ENCODE data around the gene PKD1L1.
"Not testable (repeated sequence)": the region's sequence is repeated elsewhere in the genome, so short reads cannot be mapped to it uniquely, and the experiment has no call there.

The PKD1L1 gene

DNA sequence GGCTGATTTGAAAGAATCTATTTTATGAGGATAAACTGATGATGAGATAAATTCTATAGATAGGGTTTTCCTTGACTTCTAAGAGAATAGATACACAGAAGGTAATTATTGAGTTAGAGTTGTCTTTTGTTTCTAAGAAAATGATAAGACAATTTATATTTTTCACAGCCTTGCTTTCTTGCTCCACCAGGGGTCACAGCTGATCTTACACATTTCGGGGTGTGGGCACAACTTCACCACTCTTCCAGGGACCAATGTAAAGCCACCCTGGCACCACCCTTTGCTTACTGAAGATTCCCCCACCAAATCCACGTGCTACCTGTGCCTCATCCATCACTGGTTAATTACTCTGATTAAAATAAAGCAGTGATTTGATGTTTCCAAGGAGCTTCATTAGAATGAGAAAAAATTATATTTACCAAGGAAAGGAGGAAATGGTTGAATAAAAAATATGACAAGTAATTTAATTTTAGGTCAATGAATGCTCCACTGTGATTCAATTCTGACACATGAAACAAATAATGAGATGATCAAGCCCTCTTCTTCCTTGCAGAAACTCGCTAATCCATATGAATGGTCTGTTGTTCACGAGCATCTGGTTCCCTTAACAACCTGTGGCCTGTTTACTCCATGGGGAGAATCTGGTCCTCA is 189.1 kb downstream of the PKD1L1 start:
- DNase-seq: no peak

DNA sequence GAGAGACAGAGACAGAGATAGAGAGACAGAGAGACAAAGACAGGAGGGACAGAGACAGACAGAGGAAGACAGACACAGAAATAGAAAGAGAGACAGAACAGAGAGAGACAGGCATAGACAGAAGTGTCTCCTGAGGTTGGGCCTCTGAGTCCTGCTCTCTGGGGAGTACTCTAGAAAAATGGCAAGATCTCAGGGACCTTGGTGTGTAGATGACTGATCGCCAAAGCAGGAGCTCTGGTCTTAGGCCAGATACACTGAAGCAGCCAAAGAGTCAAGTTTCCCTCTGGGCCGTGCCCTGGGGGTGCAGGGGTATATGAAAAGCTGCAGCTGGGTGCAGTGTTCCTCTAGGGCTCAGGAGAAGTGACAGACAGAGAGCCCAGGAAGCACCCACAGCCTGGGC is 189.7 kb downstream of the PKD1L1 start:
- DNase-seq: no peak

DNA sequence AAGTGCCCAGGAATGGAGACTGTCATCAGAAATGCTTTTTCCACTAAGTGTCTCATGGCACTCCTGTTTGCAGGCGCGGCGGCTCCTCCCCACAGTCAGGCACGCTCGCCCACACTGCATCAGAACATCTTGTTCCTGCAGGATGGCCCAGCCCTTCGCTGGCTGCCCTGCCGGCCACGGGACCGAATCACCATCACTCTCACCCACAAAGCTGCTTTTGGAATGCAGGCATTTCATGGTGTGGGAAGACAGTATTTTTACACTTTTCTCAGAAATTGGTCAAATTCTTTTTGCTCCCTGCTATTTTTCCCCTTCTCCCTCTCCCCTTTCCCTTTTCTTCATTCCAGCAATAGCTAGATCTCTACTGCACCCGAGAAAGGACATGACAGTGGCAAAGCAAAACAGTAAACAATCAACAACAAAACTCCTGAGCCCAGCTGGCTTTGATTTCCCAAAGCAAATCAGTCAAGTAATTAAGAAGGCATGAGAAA is 190.3 kb downstream of the PKD1L1 start:
- no peak for DNase-seq

GRCh38 chr7:47756636-47757035 is 191.6 kb downstream of the PKD1L1 start:
- DNase-seq: no peak

DNA sequence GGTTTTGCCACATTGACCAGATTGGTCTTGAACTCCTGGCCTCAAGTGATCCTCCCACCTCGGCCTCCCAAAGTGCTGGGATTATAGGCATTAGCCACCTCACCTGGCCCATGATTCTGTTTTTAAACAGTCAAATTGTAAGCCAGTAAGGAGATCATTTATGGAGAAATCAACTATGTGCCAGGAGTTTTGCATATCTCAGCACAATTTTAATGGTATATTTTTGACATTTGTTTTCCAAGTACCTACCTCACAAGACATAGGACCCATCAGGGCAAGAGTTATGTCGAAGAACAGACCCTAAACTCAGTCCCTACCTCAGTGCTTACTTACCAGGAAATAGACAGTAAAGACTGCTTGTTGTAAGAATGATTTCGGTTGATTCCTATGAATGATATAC is 193.0 kb downstream of the PKD1L1 start:
- DNase-seq: no peak

DNA sequence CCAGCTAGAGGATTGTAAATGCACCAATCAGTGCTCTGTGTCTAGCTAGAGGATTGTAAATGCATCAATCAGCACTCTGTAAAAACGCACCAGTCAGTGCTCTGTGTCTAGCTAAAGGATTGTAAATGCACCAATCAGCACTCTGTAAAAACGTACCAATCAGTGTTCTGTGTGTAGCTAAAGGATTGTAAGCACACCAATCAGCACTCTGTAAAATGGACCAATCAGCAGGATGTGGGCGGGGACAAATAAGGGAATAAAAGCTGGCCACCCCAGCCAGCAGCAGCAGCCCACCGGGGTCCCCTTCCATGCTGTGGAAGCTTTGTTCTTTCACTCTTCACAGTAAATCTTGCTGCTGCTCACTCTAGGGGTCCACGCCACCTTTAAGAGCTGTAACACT is 196.5 kb downstream of the PKD1L1 start:
- DNase-seq: not testable (repeated sequence)

- no peak for DNase-seq
Observed at GRCh38 chr7:47751043-47751442, 197.2 kb downstream of the PKD1L1 start.

DNA sequence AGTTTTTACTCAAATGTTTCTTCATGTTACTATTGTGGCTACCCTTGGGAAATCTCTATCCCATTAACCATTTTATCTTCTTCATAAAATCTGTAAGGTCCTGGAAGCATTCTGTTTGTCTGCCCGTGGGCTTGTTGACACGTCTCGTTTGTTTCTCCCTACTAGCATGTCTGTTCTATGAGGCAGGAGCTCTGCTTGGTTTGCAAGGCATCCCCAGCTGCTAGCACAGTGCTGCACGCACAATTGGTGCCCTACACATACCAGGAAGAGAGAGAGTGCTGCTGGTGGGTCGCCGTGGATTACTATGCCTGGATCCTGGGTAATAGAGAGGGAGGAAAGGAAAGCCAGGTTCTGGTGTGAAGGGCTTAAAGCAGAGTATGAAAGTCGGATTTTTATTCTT is 200.2 kb downstream of the PKD1L1 start:
- no peak for DNase-seq

GRCh38 chr7:47747160-47747559 is 201.1 kb downstream of the PKD1L1 start:
- DNase-seq: no peak

DNA sequence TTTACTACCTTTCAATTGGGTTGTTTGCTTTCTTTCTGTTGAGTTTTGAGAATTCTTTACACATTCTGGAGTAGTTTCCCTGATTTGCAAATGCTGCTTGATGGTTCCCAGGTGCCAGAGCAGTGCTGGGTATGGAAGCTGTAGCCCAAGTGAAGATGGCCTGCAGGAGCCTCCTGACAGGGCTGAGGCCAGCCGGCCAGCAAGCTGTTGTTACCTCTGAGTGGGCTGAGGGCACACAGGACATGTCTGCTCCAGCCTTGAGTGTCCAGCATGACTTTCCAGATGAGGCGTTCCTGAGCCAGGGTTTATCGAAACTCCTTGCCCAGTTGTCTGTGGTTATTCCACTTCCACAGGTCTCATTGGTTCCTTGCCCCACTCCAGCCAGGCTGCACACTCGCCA is 201.8 kb downstream of the PKD1L1 start:
- DNase-seq: no peak

- DNase-seq: no peak
Observed at GRCh38 chr7:47744883-47745282, 203.4 kb downstream of the PKD1L1 start.

- no peak for DNase-seq
Observed at GRCh38 chr7:47743965-47744591, 204.2 kb downstream of the PKD1L1 start.

DNA sequence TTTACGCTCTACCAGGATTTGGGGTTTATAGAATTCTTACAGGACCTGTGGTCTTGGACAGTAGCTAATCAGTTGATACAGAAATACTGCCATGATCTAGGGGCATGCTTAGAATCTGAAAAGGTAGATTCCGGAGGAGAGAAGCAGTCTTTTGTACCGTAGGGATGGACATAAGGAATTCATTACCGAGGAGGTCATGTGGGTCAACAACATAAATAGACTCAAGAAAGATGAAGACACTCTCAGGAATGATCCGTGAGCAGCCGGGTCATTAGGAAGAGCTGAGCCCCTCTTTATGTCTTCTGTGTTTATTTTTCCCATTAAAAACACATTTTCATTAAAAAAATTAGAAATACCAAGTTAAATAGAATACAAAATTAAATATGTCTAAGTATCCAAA is 206.3 kb downstream of the PKD1L1 start:
- DNase-seq: no peak

DNA sequence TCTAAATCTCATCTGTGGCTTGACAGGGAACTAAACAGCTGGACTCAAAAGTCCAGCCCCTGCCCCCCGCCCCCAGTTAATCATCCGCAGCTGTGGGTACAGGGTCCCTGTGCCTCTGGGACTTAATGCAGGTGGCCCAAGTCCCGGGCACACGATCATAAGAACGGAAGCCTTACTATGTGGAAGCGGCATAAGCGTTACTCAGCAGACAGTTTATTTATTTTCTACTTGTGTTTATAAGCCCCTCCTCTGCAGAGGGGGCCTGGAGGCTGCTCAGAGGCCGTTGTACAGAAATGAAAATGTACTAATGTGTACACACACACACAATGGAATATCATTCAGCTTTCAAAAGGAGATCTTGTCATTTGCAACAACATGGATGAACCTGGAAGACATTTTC is 208.4 kb downstream of the PKD1L1 start:
- no peak for DNase-seq

GRCh38 chr7:47739301-47739875 is 208.9 kb downstream of the PKD1L1 start:
- DNase-seq: no peak

DNA sequence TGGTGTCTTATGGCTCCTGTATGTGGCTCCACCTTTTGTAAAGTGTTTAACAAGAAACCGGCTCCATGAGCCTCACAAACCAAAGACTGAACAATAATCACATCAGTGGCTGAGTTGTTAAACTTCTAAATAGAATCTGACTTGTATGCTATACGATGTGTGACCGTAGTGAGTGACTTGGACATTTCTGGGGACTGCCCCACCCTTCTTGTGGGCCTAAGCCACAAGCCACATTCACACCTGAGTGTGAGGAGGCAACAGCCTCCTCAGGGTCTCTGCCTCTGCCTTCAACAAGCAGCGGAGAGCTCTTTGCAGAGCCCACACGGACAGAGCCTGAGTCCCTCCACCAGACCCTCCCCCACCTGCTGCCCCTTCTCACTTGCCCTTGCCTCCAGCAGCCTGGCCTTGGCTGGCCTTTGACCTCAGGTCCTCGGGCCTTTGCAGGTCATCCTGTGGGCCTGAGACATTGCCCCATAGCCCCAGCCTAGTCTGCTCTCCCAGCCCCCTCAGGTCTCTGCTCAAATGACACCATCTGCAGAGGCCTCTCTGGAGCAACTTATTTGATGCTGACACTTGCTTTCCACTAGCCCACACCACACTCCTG is 209.6 kb downstream of the PKD1L1 start:
- DNase-seq: no peak

- DNase-seq: no peak
Observed at GRCh38 chr7:47737601-47738000, 210.7 kb downstream of the PKD1L1 start.

GRCh38 chr7:47735431-47736345 is 212.6 kb downstream of the PKD1L1 start:
- no peak for DNase-seq

- DNase-seq: no peak
Observed at GRCh38 chr7:47734949-47735291, 213.3 kb downstream of the PKD1L1 start.

- DNase-seq: no peak
Observed at GRCh38 chr7:47734287-47734948, 213.8 kb downstream of the PKD1L1 start.

GRCh38 chr7:47730142-47730541 is 218.1 kb downstream of the PKD1L1 start:
- DNase-seq: no peak

- no peak for DNase-seq
Observed at GRCh38 chr7:47726047-47726726, 222.1 kb downstream of the PKD1L1 start.

All from NCI-H1417 treated with DMSO at 0.1 percent for 48 hours (cell line).